Measurements from ENCODE around the gene EXOC3L4. TPM values are rescaled to one million over a fixed set of nuclear protein-coding genes. Genes with fewer than 3 reads are reported as not detected.

Gene EXOC3L4
- total and polyA plus RNA-seq, 9 of the 15 experiments (the other 6 are each of a cell fraction or from before 2014, with no cell fraction given): 0.10 to 6.7 (median 0.98) TPM; not detected in 1

DNA sequence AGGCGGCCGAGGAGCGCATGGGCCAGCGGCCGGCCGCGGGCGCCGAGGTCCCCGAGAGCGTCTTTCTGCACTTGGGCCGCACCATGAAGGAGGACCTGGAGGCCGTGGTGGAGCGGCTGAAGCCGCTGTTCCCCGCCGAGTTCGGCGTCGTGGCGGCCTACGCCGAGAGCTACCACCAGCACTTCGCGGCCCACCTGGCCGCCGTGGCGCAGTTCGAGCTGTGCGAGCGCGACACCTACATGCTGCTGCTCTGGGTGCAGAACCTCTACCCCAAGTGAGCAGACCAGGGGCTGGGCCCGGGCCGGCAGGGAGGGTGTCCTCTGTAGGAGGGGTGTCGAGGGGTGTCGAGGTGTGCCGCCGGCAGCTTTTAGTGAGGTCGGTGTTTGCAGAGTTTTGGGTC is 32.8 kb downstream of the EXOC3L4 start:
- Histone ChIP-seq H3K27me3 (ENCODE audit: control insufficient read depth in 2 of 2, insufficient read depth in 2 of 2, low read length in 2 of 2) (no peaks in the 10 kb centered on the region), H2AFZ (ENCODE audit: low read depth, low read length) (no peak overlapping the region), H3K27ac (ENCODE audit: extremely low read depth, low read depth, low read length) (no peak overlapping the region), H4K20me1 (replicated peaks; ENCODE audit: control insufficient read depth, insufficient read depth, low read length) (no peaks in the 10 kb centered on the region), H3K9me1 (ENCODE audit: control insufficient read depth, insufficient read depth, low read length) (no peaks in the 10 kb centered on the region), H3K36me3 (ENCODE audit: control insufficient read depth, insufficient read depth, low read length) (peaks cover 46% of the 10 kb centered on the region; the same call in 1 of the 3 replicates), H3K4me1 (replicated peaks in 1 of 2; ENCODE audit: control insufficient read depth in 2 of 2, insufficient read depth in 2 of 2, low read length in 2 of 2) (peaks cover 5 to 68% of the 10 kb centered on the region in 2 experiments; a peak in 4 of 5 replicates), H3K4me2 (ENCODE audit: insufficient read depth, low read length) (no peak overlapping the region), H3K79me2 (ENCODE audit: control insufficient read depth, insufficient read depth, low read length) (peaks cover 21% of the 10 kb centered on the region), H3K4me3 (no peak overlapping the region), H3K9ac (ENCODE audit: insufficient read depth in 1 of 2, low read depth in 2 of 2, low read length in 2 of 2) (no peak overlapping the region), H3K9me3 (replicated peaks; ENCODE audit: control insufficient read depth, insufficient read depth, low read depth, low read length) (no peaks in the 10 kb centered on the region)
- TF ChIP-seq MCM7 (IDR thresholded peaks at IDR 0.05): no peak
- TF ChIP-seq, protein P1, sequence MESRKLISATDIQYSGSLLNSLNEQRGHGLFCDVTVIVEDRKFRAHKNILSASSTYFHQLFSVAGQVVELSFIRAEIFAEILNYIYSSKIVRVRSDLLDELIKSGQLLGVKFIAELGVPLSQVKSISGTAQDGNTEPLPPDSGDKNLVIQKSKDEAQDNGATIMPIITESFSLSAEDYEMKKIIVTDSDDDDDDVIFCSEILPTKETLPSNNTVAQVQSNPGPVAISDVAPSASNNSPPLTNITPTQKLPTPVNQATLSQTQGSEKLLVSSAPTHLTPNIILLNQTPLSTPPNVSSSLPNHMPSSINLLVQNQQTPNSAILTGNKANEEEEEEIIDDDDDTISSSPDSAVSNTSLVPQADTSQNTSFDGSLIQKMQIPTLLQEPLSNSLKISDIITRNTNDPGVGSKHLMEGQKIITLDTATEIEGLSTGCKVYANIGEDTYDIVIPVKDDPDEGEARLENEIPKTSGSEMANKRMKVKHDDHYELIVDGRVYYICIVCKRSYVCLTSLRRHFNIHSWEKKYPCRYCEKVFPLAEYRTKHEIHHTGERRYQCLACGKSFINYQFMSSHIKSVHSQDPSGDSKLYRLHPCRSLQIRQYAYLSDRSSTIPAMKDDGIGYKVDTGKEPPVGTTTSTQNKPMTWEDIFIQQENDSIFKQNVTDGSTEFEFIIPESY (CRISPR knock-in tag; IDR thresholded peaks at IDR 0.05): peak; percentile 80
- no peak for FAIRE-seq
- ATAC-seq: no peak
- CTCF ChIA-PET (ENCODE audit: low intra/inter-chr PET ratio): no interaction called here
- in situ Hi-C loops (cut with MboI): no loop called here
- intact Hi-C loops (cut with micrococcal nuclease): no loop called here
- no TSS peak for BruUV-seq (replicated peaks)
- 60% methylated on average over 1 of the region's 39 CpGs for WGBS (ENCODE audit: insufficient coverage, low coverage, missing lambda C conversion rate)
- POLR2A ChIA-PET: interaction anchor here (0.8 to 2.4 kb wide), 2 partner anchors 9 to 206 kb away, joined by 3 to 15 read pairs; partner anchors contain the start of gene EIF5
- DNase-seq (ENCODE audit: extremely low read depth in 1 of 4, low spot score in 3 of 4): no peak
